Measurements from ENCODE around the gene INO80C.

INO80C gene

DNA sequence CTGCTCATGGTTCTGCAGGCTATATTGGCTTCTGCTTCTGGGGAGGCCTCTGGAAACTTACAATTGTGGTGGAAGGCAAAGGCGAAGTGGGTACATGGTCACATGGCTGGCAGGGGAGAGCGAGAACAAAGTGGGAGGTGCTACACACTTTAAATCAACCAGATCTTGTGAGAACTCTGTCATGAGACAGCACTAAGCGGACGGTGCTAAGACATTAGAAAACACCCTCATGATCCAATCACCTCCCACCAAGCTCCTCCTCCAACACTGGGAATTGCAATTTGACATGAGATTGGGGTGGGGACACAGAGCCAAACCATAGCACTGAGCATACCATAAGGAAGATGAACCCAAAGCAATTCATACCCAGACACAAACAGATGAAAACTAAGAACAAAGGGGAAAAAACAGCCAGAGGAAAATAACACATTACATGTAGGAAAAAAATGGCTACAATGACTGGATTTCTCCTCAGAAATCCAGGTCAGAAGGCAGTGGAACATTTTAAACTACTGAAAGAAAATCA, 31.1 kb upstream of the INO80C start:
- no peaks in the 10 kb centered on the region for H3K36me3 ChIP-seq
- TF ChIP-seq, protein P1, sequence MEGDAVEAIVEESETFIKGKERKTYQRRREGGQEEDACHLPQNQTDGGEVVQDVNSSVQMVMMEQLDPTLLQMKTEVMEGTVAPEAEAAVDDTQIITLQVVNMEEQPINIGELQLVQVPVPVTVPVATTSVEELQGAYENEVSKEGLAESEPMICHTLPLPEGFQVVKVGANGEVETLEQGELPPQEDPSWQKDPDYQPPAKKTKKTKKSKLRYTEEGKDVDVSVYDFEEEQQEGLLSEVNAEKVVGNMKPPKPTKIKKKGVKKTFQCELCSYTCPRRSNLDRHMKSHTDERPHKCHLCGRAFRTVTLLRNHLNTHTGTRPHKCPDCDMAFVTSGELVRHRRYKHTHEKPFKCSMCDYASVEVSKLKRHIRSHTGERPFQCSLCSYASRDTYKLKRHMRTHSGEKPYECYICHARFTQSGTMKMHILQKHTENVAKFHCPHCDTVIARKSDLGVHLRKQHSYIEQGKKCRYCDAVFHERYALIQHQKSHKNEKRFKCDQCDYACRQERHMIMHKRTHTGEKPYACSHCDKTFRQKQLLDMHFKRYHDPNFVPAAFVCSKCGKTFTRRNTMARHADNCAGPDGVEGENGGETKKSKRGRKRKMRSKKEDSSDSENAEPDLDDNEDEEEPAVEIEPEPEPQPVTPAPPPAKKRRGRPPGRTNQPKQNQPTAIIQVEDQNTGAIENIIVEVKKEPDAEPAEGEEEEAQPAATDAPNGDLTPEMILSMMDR (IDR thresholded peaks at IDR 0.05; ENCODE audit: low read depth, low read length): no peak
- no peaks in the 10 kb centered on the region for H3K9me3 ChIP-seq
- no peaks in the 10 kb centered on the region for H3K27me3 ChIP-seq
- H3K4me1 ChIP-seq: no peaks in the 10 kb centered on the region
- DNase-seq: no peak
- no peak overlapping the region for H3K4me3 ChIP-seq (ENCODE audit: low read depth, low read length)

DNA sequence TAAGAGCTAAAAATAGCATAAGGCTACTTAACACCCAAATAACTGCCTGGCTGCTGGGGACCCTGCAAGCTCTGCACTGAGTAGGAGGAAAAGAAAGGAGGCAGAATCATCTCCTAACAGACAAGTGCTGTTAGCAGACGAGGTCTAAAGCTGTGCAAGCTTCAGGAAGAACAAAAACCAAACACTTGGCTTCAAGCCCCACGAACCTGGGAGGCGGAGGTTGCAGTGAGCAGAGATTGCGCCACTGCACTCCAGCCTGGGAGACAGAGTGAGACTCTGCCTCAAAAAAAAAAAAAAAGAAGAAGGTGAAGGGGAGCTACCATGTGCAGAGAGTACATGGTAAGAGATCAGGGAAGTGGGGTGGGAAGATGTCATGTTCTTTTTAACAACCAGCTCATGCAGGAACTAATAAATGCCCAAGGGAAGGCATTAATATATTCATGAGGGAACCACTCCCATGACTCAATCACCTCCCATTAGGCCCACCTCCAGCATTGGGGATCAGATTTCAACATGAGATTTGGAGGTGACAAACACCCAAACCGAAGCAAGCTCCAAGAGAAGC, 28.8 kb upstream of the INO80C start:
- Histone ChIP-seq H3K36me3 (no peaks in the 10 kb centered on the region), H3K9me3 (no peaks in the 10 kb centered on the region), H3K4me3 (ENCODE audit: low read depth, low read length) (no peak overlapping the region)

DNA sequence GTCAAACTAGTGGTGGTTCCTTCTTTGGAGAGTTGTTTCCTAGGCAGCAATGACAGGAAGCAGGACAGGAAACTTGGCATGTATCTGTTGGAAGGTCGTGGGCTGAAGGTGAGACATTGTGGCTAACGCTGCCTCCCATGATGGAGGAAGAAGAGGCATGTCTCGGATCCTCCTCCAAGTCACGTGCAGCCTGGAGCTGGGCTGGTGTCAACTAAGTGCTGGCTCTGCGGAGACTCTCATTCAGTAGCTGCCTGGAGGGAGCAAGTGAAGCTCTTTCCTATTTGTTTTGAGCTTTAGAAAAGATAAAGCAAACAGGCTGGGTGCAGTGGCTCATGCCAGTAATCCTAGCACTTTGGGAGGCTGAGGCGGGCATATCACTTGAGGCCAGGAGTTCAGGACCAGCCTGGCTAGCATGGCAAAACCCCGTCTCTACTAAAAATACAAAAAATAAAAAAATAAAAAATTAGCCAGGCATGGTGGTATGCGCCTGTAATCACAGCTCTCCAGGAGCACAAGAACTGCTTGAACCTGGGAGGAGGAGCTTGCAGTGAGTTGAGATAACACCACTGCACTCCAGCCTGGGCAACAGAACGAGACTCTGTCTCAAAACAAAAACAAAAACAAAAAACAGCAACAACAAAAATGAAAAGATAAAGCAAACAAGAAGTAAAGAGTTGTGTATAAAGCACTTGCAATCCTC, 28.2 kb upstream of the INO80C start:
- no peak overlapping the region for H3K4me3 ChIP-seq (ENCODE audit: low read depth, low read length)
- no peaks in the 10 kb centered on the region for H3K9me3 ChIP-seq
- no peak for DNase-seq
- H3K4me1 ChIP-seq: no peaks in the 10 kb centered on the region
- TF ChIP-seq, protein P1 (IDR thresholded peaks at IDR 0.05; ENCODE audit: low read depth, low read length): no peak
- H3K36me3 ChIP-seq: no peaks in the 10 kb centered on the region
- H3K27me3 ChIP-seq: no peaks in the 10 kb centered on the region

More for the DNA sequence above, 28.8 kb upstream of the INO80C start:
- DNase-seq: no peak
- no peaks in the 10 kb centered on the region for H3K4me1 ChIP-seq
- TF ChIP-seq, protein P1 (IDR thresholded peaks at IDR 0.05; ENCODE audit: low read depth, low read length): no peak
- no peaks in the 10 kb centered on the region for H3K27me3 ChIP-seq

DNA sequence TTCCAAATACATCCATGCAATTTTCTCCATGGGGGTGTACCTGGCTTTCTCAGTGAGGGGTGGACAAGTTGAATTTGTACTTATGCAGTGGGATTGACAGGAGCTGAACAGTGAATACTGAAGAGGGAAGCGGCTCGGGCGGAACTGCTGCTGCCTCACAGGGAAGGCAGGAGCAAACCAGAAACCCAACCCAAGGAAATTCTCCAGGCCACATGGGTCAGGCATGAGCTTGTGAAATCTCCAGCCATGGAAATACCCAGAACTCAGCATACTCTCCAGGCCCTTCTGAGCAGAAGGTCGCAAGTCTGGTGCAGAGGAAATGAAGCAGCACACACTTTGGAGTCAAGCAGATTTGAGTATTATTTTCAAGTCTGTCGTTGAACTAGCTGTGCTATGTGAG, 26.5 kb upstream of the INO80C start:
- Histone ChIP-seq H3K4me1 (no peaks in the 10 kb centered on the region), H3K4me3 (ENCODE audit: low read depth, low read length) (no peak overlapping the region), H3K27me3 (no peaks in the 10 kb centered on the region), H3K36me3 (no peaks in the 10 kb centered on the region), H3K9me3 (no peaks in the 10 kb centered on the region)
- TF ChIP-seq, protein P1 (IDR thresholded peaks at IDR 0.05; ENCODE audit: low read depth, low read length): no peak
- DNase-seq: no peak

DNA sequence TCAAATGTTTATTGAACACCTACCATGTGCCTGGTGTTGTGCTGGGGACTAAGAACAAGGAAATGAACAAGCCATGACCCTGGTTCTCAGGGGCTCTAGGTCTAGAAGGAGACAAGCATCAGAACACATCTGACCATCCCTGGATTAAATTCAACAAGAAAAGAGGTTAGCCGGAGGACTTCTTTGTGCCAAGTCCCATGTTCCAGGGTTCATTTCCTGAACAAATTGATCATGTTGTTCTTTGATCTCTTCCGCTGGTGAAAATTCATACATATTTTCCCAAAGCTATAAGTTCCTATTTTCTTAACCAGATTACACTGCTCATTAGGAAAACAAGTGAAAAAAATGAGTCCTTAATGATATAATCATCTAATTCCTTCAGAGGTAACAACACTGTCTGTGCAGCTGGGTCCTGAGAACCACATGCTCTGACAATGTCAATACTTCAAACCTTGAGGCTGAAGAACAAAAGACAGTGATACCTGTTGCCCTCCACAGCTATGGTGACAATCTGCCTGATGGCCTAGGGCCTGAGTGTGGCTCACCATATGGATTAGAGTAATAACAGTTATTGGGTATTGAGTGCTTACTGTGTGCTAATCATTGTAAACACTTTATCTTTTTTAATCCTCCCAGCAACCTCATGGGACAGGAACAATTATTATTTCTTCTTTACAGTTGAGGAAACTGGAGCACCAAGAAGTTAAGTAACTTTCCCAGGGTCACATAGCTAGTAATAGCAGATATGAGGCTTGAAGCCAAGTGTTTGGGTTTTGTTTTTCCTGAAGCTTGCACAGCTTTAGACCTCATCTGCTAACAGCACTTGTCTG, 24.6 kb upstream of the INO80C start:
- H3K4me1 ChIP-seq: no peaks in the 10 kb centered on the region
- no peaks in the 10 kb centered on the region for H3K36me3 ChIP-seq
- H3K9me3 ChIP-seq: no peaks in the 10 kb centered on the region
- H3K4me3 ChIP-seq (ENCODE audit: low read depth, low read length): no peak overlapping the region
- DNase-seq: no peak
- no peaks in the 10 kb centered on the region for H3K27me3 ChIP-seq
- TF ChIP-seq, protein P1 (IDR thresholded peaks at IDR 0.05; ENCODE audit: low read depth, low read length): no peak

All from BE2C (cell line).